Stimulated activated CD8-positive, alpha-beta memory T cell treated with anti-CD3 and anti-CD28 coated beads, Interleukin-15, amount 100 ng/mL, for 4 hours (primary cell): ENCODE data around the gene BRIP1.
"Not testable (repeated sequence)": the region's sequence is repeated elsewhere in the genome, so short reads cannot be mapped to it uniquely, and the experiment has no call there.

Experiments used
- DNase-seq, 2 donors: peaks; one replicate each; pipeline ENCODE4 v3.0.0-alpha.2; 2020; ENCODE audit warnings: low read depth in 2 of 2

BRIP1 gene

GRCh38 chr17:61729690-61730268 lies 133.5 kb downstream of the BRIP1 start:
- DNase-seq, result no peak

GRCh38 chr17:61728297-61728836 lies 135.0 kb downstream of the BRIP1 start:
- no peak for DNase-seq

GRCh38 chr17:61727798-61728197 lies 135.5 kb downstream of the BRIP1 start:
- not testable (repeated sequence) for DNase-seq

- no peak for DNase-seq
Measured at GRCh38 chr17:61726977-61727376, 136.4 kb downstream of the BRIP1 start.

GRCh38 chr17:61724777-61725176 lies 138.6 kb downstream of the BRIP1 start:
- DNase-seq, result no peak

- no peak for DNase-seq
Measured at GRCh38 chr17:61723914-61724313, 139.4 kb downstream of the BRIP1 start.

GRCh38 chr17:61723183-61723582 lies 140.1 kb downstream of the BRIP1 start:
- no peak for DNase-seq

GRCh38 chr17:61722398-61722797 lies 140.9 kb downstream of the BRIP1 start:
- no peak for DNase-seq

- DNase-seq, result no peak
Measured at GRCh38 chr17:61720016-61720795, 143.1 kb downstream of the BRIP1 start.

- DNase-seq, result not testable (repeated sequence)
Measured at GRCh38 chr17:61719220-61719619, 144.1 kb downstream of the BRIP1 start.

- DNase-seq, result no peak
Measured at GRCh38 chr17:61718022-61718421, 145.3 kb downstream of the BRIP1 start.

GRCh38 chr17:61717352-61717751 lies 146.0 kb downstream of the BRIP1 start:
- no peak for DNase-seq

GRCh38 chr17:61716225-61716829 lies 147.0 kb downstream of the BRIP1 start:
- DNase-seq, result no peak

GRCh38 chr17:61715348-61715747 lies 148.0 kb downstream of the BRIP1 start:
- DNase-seq, result no peak

- DNase-seq, result no peak
Measured at GRCh38 chr17:61714300-61714699, 149.0 kb downstream of the BRIP1 start.

- no peak for DNase-seq
Measured at GRCh38 chr17:61713035-61713434, 150.3 kb downstream of the BRIP1 start.

- no peak for DNase-seq
Measured at GRCh38 chr17:61710546-61710945, 152.8 kb downstream of the BRIP1 start.

- DNase-seq, result no peak
Measured at GRCh38 chr17:61709567-61709966, 153.8 kb downstream of the BRIP1 start.

GRCh38 chr17:61704935-61705449 lies 158.3 kb downstream of the BRIP1 start:
- no peak for DNase-seq

- DNase-seq, result no peak
Measured at GRCh38 chr17:61702450-61702849, 160.9 kb downstream of the BRIP1 start.

GRCh38 chr17:61701978-61702377 lies 161.3 kb downstream of the BRIP1 start:
- no peak for DNase-seq

- no peak for DNase-seq
Measured at GRCh38 chr17:61701334-61701733, 162.0 kb downstream of the BRIP1 start.

- no peak for DNase-seq
Measured at GRCh38 chr17:61700252-61700651, 163.1 kb downstream of the BRIP1 start.
